Rectal smooth muscle tissue (tissue), 1 donor: ENCODE results near the gene SWAP70.

Experiments
- H3K27ac ChIP-seq: one replicate; pipeline ENCODE4 v1.7.0; 2013; ENCODE audit warnings: low read depth, low read length, inconsistent platforms
- H3K27me3 ChIP-seq: one replicate; pipeline ENCODE4 v1.7.0; 2013; ENCODE audit warnings: low read length; ENCODE audit not compliant: control insufficient read depth, insufficient read depth
- H3K36me3 ChIP-seq: one replicate; pipeline ENCODE4 v1.7.0; 2013; ENCODE audit warnings: low read length; ENCODE audit not compliant: control insufficient read depth, insufficient read depth
- H3K4me1 ChIP-seq: one replicate; pipeline ENCODE4 v1.7.0; 2013; ENCODE audit warnings: low read length; ENCODE audit not compliant: control insufficient read depth, insufficient read depth
- H3K4me3 ChIP-seq: one replicate; pipeline ENCODE4 v1.7.0; 2013; ENCODE audit warnings: low read length
- H3K9ac ChIP-seq: one replicate; pipeline ENCODE4 v1.7.0; 2013; ENCODE audit warnings: low read length

SWAP70 gene

GRCh38 chr11:9780929-9781328 lies 117.1 kb downstream of the SWAP70 start:
- H3K36me3 ChIP-seq: peaks cover 14% of the 10 kb centered on the region
- no peak overlapping the region for H3K27ac ChIP-seq
- no peaks in the 10 kb centered on the region for H3K27me3 ChIP-seq
- H3K9ac ChIP-seq: no peak overlapping the region
- no peak overlapping the region for H3K4me3 ChIP-seq
- H3K4me1 ChIP-seq: no peaks in the 10 kb centered on the region

DNA sequence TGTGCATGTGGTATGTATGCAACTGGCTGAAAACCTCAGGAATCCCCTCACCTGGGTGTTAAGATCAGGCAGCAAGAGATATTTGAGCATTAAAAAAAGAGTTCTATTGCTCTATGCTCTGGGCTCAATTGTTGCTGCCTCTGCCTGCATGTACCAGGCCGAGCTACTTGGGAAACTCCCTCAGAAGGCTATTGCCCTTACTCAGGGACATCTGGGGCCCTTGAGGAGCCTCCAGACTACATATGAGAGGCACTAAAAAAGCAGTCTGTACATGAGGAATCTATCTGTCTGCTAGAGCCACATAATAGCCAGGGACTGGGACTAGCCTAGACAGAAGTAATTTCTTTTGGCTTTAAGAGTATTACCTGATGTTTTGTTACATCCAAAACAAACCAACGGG lies 120.1 kb downstream of the SWAP70 start:
- Histone ChIP-seq H3K9ac (no peak overlapping the region), H3K36me3 (peaks cover 14% of the 10 kb centered on the region), H3K4me1 (peaks cover 6% of the 10 kb centered on the region), H3K27me3 (no peaks in the 10 kb centered on the region), H3K27ac (no peak overlapping the region), H3K4me3 (no peak overlapping the region)

- Histone ChIP-seq H3K4me3 (no peak overlapping the region), H3K27ac (no peak overlapping the region), H3K27me3 (no peaks in the 10 kb centered on the region), H3K9ac (no peak overlapping the region), H3K4me1 (peaks cover 6% of the 10 kb centered on the region), H3K36me3 (peaks cover 12% of the 10 kb centered on the region)
Observed at GRCh38 chr11:9784602-9785315, 120.9 kb downstream of the SWAP70 start.

DNA sequence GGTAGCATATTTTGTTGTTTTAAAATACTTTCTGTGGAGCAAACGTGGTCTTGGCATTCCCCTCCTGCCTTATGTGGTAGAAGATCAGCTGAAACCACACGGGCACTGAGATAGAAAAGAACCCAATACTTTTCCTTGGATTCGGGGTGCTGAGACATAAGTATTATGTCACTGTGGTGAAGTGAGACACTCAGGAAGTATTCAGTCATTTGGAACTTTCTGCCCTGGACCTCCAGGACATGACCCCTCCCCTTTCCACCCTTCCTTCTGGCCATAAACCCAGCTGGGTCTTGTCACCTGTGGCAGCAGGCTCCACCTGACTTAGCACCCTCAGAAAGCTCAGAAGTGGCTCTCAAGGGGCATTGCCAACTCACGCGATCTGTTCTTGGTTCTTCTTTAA lies 123.4 kb downstream of the SWAP70 start:
- H3K4me3 ChIP-seq: no peak overlapping the region
- H3K9ac ChIP-seq: no peak overlapping the region
- peaks cover 6% of the 10 kb centered on the region for H3K4me1 ChIP-seq
- H3K27ac ChIP-seq: no peak overlapping the region
- H3K27me3 ChIP-seq: no peaks in the 10 kb centered on the region
- H3K36me3 ChIP-seq: peaks cover 8% of the 10 kb centered on the region

DNA sequence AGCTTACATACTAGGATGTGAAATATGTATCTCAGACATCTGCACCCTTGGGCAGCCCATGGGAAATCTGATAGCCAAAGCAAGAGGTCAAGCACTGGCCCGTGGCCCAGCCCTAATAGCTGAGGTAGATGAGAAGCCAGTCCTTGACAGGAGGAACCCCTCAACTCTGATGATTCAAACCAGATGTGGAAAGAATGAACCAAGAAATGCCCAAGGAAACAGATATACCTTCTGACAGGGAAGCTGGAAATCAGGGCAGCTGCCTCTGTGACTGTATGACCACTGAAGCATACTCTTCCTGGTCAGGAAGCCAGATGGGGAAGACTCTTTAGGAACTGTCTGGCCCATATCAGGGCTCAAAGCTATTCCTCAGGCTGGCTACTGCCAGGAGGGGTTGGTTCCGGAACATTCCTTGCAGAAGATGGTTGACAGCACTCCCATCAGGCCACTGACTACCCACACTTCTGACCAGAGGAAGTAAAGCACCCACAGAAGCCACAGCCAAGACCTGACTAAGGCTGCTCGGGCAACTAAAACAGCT lies 124.2 kb downstream of the SWAP70 start:
- Histone ChIP-seq H3K9ac (no peak overlapping the region), H3K4me1 (peaks cover 6% of the 10 kb centered on the region), H3K27me3 (no peaks in the 10 kb centered on the region), H3K4me3 (no peak overlapping the region), H3K36me3 (peaks cover 8% of the 10 kb centered on the region), H3K27ac (peak overlapping the region; percentile 28)

- H3K4me3 ChIP-seq: no peak overlapping the region
- H3K27me3 ChIP-seq: no peaks in the 10 kb centered on the region
- no peak overlapping the region for H3K27ac ChIP-seq
- H3K9ac ChIP-seq: no peak overlapping the region
- H3K4me1 ChIP-seq: peaks cover 6% of the 10 kb centered on the region
- peaks cover 5% of the 10 kb centered on the region for H3K36me3 ChIP-seq
Observed at GRCh38 chr11:9789910-9790309, 126.0 kb downstream of the SWAP70 start.

- Histone ChIP-seq H3K27me3 (no peaks in the 10 kb centered on the region), H3K4me1 (peaks cover 6% of the 10 kb centered on the region), H3K4me3 (no peak overlapping the region), H3K36me3 (peaks cover 5% of the 10 kb centered on the region), H3K27ac (no peak overlapping the region), H3K9ac (no peak overlapping the region)
Observed at GRCh38 chr11:9790703-9791102, 126.8 kb downstream of the SWAP70 start.

DNA sequence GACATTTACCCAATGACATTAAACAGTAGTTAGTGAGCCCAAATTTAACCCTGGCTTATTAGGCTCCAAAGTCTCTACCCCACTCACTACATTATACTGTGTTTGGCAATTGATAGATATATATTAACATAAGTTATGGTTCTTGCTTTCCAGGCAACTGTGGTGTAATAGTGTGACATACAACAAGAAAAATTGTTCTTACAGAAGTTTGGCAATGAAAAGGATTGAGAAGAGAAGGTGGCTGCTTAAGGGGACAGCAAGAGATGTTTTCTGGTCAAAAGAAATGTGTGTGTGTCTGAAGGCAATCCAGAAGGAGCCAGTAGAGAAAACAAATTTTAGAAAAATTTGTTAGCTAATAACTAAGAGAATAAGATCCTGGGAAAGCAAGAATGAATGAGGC lies 132.4 kb downstream of the SWAP70 start:
- Histone ChIP-seq H3K4me1 (peaks cover 2% of the 10 kb centered on the region), H3K27me3 (no peaks in the 10 kb centered on the region), H3K27ac (no peak overlapping the region), H3K4me3 (no peak overlapping the region), H3K9ac (no peak overlapping the region), H3K36me3 (no peaks in the 10 kb centered on the region)

DNA sequence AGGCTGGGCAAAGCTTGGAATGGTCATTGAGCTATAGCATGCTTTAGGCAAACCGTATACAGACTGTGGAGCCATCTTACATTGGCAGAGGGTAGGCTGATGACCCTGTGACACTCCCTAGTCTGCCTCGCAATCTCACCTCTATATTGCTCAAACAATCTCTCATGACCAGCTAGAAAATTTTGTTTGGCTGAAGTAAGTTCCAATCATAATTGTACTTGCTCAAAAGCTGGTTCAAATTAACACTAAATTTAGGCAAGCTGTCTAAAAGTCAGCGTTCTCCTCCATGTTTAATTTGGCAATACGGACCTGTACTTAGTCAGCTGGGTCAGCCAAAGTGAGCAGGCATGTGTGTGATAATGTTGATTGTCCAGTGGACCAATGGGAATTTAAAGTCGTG lies 133.0 kb downstream of the SWAP70 start:
- H3K27me3 ChIP-seq: no peaks in the 10 kb centered on the region
- no peak overlapping the region for H3K27ac ChIP-seq
- no peak overlapping the region for H3K9ac ChIP-seq
- H3K4me1 ChIP-seq: peaks cover 8% of the 10 kb centered on the region
- H3K4me3 ChIP-seq: no peak overlapping the region
- H3K36me3 ChIP-seq: no peaks in the 10 kb centered on the region

DNA sequence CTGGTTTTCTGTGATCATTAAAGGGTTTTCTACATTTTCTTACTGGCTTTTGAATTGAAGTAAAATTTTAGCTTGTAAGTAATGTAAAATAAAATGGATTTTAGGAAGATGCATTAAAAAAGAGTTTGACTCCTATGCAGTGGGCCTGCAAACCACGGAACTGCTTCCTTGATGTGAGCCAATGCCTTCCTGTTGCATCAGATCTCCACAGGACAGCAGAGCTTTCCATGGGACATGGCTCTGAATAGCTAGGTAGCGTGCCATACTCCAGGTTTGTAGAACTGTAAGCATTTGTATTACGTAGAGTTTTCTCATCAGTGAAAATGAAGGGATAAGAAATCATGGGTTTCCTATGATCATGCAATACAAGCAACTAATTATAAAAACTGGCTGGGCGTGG lies 133.4 kb downstream of the SWAP70 start:
- no peaks in the 10 kb centered on the region for H3K36me3 ChIP-seq
- H3K27me3 ChIP-seq: no peaks in the 10 kb centered on the region
- no peak overlapping the region for H3K27ac ChIP-seq
- no peak overlapping the region for H3K4me3 ChIP-seq
- H3K9ac ChIP-seq: no peak overlapping the region
- peaks cover 8% of the 10 kb centered on the region for H3K4me1 ChIP-seq

GRCh38 chr11:9799886-9800285 lies 136.0 kb downstream of the SWAP70 start:
- Histone ChIP-seq H3K4me3 (no peak overlapping the region), H3K9ac (no peak overlapping the region), H3K36me3 (no peaks in the 10 kb centered on the region), H3K27me3 (no peaks in the 10 kb centered on the region), H3K4me1 (peaks cover 31% of the 10 kb centered on the region), H3K27ac (no peak overlapping the region)

DNA sequence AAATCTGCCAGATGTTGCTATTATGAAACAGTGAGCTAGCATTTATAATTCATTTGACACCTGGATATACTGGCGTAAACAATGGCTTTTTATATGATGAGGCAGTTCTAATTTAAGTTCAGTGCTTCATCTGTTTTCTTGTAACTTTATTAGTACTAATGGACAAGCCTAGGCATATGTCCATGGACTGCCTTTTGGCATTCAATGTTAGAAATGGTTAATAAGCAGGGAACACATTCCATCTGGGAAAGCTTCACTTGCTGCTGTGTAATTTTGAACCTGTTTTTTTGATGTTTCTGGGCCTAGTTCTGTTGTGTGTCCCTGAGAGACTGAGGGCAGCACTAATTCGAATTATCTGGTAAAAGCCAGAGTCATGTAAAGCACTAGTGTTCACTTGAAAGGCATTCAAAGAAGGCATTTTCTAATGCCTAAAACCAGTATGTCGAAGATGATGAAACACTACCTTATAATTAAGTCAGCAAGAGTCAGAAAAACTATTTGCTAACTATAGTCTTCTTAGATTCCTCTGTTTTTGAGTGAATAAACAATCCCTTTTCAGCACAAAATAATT lies 138.5 kb downstream of the SWAP70 start:
- no peak overlapping the region for H3K4me3 ChIP-seq
- H3K4me1 ChIP-seq: peaks cover 31% of the 10 kb centered on the region
- no peaks in the 10 kb centered on the region for H3K27me3 ChIP-seq
- peak overlapping the region; percentile 75 for H3K27ac ChIP-seq
- no peak overlapping the region for H3K9ac ChIP-seq
- H3K36me3 ChIP-seq: peaks cover 5% of the 10 kb centered on the region
